ENCODE results near the gene GPR108.

GPR108 gene

GRCh38 chr19:6707011-6707657 lies 30.2 kb downstream of the GPR108 start:
- no peak for DNase-seq (ENCODE audit: low read depth)

- DNase-seq (ENCODE audit: low read depth) = no peak
These were observed 30.8 kb downstream of the GPR108 start for GRCh38 chr19:6706633-6706958.

GRCh38 chr19:6705931-6706632 lies 31.3 kb downstream of the GPR108 start:
- DNase-seq (ENCODE audit: low read depth) = no peak

- DNase-seq (ENCODE audit: low read depth) = no peak
These were observed 36.6 kb downstream of the GPR108 start for GRCh38 chr19:6700586-6701316.

GRCh38 chr19:6699935-6700334 lies 37.4 kb downstream of the GPR108 start:
- DNase-seq (ENCODE audit: low read depth) = no peak

GRCh38 chr19:6697291-6697690 lies 40.1 kb downstream of the GPR108 start:
- no peak for DNase-seq (ENCODE audit: low read depth)

GRCh38 chr19:6696239-6696820 lies 41.0 kb downstream of the GPR108 start:
- no peak for DNase-seq (ENCODE audit: low read depth)

- DNase-seq (ENCODE audit: low read depth) = no peak
These were observed 43.1 kb downstream of the GPR108 start for GRCh38 chr19:6694147-6694815.

- no peak for DNase-seq (ENCODE audit: low read depth)
These were observed 43.7 kb downstream of the GPR108 start for GRCh38 chr19:6693681-6694080.

- no peak for DNase-seq (ENCODE audit: low read depth)
These were observed 44.3 kb downstream of the GPR108 start for GRCh38 chr19:6693056-6693471.

GRCh38 chr19:6692027-6692426 lies 45.4 kb downstream of the GPR108 start:
- no peak for DNase-seq (ENCODE audit: low read depth)

GRCh38 chr19:6691342-6691741 lies 46.0 kb downstream of the GPR108 start:
- DNase-seq (ENCODE audit: low read depth) = no peak

- no peak for DNase-seq (ENCODE audit: low read depth)
These were observed 47.1 kb downstream of the GPR108 start for GRCh38 chr19:6690160-6690885.

- DNase-seq (ENCODE audit: low read depth) = no peak
These were observed 50.3 kb downstream of the GPR108 start for GRCh38 chr19:6687114-6687513.

- no peak for DNase-seq (ENCODE audit: low read depth)
These were observed 50.8 kb downstream of the GPR108 start for GRCh38 chr19:6686628-6686975.

GRCh38 chr19:6685962-6686627 lies 51.3 kb downstream of the GPR108 start:
- DNase-seq (ENCODE audit: low read depth) = no peak

- no peak for DNase-seq (ENCODE audit: low read depth)
These were observed 51.9 kb downstream of the GPR108 start for GRCh38 chr19:6685482-6685881.

- no peak for DNase-seq (ENCODE audit: low read depth)
These were observed 53.4 kb downstream of the GPR108 start for GRCh38 chr19:6683971-6684370.

- no peak for DNase-seq (ENCODE audit: low read depth)
These were observed 54.7 kb downstream of the GPR108 start for GRCh38 chr19:6682607-6683128.

- DNase-seq (ENCODE audit: low read depth) = no peak
These were observed 57.2 kb downstream of the GPR108 start for GRCh38 chr19:6680141-6680540.

Measured in non-pigmented ciliary epithelial cell (primary cell).